NCI-H128 (cell line): ENCODE data around the gene MEF2C.
"Not testable (repeated sequence)": the region's sequence is repeated elsewhere in the genome, so short reads cannot be mapped to it uniquely, and the experiment has no call there.

Experiments used
- DNase-seq: peaks from one replicate; lab custom pipeline; 2025; ENCODE audit not compliant: unreplicated experiment; lab: John Stamatoyannopoulos, UW

Gene MEF2C

DNA sequence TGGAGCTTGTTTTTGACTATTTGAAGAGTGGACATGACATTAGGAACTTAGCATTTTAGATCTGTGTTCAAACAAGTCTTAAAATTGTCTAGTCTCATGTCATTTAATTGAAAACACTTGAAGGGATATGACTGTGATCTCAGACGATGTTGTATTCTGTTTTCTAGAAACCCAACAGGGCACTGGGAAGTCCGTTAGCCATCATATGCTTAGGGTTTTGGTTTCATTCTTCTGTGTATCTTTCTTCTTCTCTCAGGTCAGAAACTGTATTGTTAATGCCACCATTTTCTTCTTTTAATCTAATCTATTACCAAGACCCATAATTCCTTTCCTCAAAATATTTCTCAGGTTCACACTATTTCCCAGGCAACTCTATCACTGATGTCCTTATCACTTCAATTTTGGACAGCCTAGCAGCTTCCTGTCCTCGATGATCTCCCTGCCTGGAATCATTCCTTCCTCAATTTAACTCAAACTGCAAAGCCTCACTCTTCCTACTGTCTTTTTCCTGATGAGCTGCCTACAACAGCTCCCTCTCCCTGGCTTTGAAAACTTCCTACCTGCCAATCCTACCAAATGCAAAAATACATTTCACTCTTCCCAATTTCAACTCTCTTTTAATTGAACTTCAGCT, 77.7 kb downstream of the MEF2C start:
- DNase-seq, result no peak

DNA sequence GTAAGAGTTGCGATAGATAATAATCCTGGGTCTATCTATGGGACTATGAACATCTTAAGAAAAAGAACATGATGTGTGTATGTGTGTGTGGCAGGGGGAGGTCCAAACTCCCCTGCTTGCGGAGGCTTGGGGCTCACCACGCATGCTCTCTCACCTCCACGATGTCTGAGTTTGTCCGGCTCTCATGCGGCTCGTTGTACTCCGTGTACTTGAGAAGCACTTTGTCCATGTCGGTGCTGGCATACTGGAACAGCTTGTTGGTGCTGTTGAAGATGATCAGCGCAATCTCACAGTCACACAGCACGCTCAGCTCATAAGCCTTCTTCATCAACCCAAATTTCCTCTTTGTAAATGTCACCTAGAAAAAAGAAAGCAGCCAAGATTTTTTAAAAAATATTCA, 78.5 kb downstream of the MEF2C start:
- no peak for DNase-seq

DNA sequence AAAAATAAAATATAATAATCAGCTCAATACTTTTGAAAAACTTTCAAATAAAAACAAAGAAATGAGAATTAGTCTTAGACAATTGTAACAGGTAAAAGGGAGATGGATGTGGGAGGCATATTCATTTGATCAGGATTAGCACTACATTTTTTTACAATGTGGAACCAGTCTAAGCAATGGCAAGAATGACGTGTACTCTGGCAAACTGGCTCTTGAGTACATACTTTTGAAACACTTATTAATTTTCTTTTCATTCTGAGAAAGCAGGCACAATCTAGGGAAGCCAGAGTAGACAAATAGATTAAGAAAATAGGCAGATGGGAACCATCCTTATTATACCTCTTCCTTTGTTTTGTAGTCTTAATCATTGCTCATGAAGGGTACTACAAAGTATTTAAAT, 79.7 kb downstream of the MEF2C start:
- no peak for DNase-seq

DNA sequence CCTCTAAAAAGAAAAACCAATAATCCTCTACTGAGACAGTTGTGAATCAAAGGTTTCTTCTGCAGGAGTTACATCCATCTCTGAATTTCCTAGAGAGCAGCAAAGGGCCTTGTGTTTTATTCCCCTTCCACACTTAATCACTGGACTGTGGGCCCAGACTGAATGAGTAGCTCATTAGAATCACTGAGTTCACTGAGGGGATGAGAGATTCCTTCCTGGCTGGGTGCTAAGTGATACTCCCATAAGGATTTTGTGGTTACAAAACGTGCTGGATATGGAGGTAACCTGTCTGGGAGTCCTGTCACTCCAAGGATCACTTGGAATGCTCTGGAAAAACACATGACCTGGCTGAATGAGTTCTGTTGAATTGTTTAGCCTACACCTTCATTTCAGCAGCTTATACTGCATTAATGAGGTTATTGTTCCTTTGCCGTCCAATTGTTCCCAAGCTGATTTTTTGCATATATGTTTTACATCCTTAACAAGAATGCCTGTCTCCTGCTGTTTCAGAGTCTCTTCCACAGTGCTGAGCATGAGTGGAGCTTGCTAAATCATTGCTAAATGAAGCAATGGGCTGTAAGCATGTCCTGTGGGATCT, 82.9 kb downstream of the MEF2C start:
- DNase-seq, result no peak

DNA sequence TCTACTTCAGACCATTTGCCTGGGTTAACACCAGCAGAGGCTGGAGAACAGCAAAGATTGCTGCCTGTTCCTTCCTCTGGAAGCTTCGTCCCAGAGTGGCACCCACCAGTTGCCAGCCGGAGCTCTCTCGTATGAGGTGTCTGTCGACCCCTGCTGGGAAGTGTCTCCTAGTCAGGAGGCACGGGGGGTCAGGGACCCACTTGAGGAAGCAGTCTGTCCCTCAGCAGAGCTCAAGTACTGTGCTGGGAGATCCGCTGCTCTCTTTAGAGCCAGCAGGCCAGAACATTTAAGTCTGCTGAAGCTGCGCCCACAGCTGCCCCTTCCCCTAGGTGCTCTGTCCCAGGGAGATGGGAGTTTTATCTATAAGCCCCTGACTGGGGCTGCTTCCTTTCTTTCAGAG, 84.1 kb downstream of the MEF2C start:
- DNase-seq, result not testable (repeated sequence)

DNA sequence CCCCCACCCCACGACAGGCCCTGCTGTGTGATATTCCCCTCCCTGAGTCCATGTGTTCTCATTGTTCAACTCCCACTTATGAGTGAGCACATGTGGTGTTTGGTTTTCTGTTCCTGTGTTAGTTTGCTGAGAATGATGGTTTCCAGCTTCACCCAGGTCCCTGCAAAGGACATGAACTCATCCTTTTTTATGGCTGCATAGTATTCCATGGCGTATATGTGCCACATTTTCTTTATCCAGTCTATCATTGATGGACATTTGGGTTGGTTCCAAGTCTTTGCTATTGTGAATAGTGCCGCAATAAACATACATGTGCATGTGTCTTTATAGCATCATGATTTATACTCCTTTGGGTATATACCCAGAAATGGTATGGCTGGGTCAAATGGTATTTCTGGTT, 89.2 kb downstream of the MEF2C start:
- DNase-seq, result not testable (repeated sequence)

DNA sequence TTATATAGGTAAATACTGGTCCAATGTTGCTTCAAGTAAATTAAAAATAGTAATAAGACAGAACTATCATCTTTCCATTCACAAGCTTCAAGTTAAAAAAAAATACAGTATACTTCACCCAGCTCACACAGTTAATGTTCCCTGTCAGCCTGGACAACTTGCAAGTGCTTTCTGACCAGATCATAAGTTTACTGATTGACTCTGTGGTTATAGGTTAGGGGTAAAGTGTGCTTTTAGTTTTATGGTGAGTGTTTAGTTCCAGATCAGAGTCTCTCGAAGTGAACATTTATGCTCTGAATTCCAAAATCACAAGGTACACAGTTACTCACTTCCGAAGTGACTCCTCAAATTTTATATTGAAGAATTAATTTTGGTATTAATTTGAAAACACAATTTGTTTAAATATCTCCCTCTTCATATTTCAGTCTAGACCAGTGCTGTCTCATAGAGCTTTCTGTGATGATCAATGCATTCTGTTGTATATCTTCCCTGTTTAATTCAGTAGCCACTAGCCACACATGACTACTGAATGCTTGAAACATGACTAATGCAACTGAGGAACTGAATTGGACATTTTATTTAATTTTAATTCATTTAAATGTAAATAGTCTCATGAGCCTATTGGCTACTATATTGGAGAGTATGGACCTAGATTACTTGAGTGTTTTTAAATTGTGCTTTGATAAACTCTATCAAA, 90.7 kb downstream of the MEF2C start:
- no peak for DNase-seq

DNA sequence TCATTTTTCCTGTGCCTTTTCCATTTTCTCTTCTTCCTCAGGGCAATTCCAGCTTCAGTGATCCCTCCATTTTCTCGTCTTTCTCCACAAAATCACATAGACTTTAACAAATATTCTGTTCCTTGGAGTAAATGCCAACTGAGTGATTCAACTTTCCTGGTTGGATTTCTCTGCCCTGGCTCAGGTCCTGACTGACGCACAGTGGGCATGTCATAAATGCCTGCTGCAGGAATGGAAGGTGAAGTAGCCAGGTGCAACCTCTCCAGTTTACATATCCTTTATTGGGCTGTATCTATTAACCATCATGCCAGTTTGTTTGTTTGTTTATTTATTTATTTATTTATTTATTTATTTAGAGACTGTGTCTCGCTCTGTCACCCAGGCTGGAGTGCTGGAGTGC, 95.1 kb downstream of the MEF2C start:
- no peak for DNase-seq

DNA sequence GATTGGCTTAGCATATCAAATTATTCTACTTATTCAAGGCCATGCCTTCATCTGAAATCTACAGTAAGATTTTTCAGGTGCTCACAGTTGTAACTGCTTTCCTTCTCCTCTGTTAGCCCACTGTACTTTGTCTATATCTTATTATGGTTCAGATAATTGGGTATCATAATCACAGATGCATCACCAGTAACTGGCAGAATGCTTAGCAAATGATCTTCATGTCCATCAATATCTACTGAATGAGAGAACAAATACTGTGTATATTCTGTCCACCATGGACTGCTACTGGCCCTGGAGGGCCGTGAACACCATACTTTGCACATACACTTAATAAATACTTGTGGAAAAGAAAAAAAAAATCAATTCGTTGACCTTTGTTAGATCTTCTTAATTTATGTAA, 96.2 kb downstream of the MEF2C start:
- DNase-seq, result no peak

DNA sequence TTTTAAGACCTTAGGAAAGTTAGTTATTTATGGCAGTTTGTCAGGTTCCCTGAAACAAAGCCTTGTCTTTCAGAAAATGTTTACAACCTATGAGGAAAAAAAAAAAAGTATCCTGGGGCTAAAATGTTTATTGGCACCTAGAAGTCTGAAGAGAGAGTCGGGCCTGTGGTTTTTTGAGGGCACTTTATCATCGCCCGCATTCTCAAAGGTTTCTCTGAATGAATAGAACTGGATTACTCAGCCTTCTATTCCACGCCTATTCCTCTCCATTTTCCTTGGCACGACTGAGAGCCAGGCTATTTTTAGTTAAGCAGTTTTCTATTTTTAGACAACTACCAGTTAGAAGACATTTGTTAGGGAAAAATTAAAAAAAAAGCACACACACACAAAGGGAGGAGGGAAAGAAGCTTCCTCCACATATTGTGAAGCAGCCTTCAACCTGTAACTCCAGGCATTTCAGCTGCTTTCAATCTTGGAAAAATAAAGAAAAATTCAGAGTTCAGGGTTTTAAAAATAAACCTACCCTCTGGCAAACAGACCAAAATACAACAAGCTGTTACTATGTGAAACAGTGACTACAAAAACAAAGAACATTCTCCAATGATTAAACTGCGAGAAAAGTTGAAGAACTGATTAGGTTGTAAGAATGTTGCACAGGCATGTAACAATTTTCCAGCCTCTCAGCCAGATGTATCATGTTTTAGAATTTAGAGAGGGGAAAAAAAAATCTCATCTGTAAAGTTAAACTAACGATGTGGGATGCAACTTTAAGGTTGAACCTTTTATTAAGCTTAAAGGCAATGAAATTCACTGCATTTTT, 97.0 kb downstream of the MEF2C start:
- DNase-seq, result peak; percentile 50

DNA sequence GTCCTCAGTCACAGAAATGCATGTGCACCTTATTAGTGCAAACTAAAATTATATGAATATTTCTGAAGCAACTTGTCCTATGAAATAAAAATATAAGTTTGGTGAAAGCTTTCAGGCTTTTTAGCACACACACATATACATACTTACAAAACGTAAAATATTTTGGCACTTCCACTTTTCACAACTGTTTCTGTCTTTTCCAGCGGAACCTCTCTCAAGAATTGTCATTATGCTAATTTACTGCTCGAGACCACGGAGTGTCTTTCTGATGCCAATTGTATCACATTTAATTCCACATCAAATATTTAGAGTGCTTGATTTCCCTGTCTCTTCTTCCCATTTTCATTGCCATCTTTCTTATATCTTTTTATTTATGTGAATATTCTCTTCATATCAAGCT, 100.4 kb downstream of the MEF2C start:
- DNase-seq, result no peak

DNA sequence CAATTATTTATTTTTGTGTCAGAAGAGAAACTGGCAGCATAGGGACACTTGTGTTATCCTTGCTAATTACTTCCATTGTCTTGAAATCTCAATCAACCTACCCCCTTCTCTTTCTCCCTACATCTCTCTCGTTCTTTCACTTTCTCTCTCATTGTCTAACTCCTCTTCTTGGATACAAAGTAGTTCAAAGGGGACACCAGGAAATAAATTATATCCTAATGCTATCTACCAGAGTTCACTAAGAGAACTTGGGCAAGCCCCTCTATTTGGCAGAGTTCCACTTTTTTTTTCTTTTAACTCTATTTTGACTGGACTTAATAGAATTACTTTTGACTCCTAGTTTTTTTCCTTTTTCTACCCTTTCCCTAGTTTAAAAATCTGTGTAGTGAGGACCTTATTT, 102.2 kb downstream of the MEF2C start:
- no peak for DNase-seq

DNA sequence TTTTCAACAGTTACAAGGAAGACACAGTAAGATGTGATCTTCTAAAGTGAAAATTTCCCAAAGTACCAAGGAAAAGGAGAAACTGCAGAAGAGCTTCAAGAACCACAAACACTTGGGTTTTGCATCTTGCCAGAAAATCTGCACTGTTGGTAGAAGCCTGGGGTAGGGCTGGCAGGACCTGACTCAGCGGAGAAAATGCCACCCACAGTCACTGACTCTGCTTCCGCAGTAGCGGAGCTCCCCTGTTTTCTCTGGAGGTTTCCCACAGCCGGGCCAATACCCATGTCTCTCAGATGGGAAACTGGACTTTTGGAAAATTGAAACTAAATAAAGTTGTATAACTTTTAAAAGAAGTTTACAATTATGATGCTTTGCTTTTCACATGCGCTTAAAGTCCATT, 104.2 kb downstream of the MEF2C start:
- DNase-seq, result no peak

DNA sequence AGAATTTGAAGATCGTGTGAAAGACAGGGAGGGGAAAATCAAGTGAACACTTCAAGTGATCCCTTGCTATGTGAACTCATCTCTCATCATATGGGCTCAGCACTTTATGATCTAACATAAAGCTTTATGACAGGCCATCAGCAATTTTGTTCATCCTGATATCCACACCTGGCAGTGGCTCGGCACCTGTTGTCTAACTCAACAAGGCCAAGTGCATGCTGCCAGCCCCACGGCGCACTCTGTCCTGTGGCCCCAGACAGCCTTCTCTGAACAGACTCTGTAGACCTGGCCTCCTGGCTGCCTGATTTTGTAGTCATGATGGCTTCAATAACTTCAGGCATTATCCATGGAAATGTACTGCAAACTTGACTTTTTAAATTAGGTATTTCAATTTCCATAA, 106.3 kb downstream of the MEF2C start:
- no peak for DNase-seq

DNA sequence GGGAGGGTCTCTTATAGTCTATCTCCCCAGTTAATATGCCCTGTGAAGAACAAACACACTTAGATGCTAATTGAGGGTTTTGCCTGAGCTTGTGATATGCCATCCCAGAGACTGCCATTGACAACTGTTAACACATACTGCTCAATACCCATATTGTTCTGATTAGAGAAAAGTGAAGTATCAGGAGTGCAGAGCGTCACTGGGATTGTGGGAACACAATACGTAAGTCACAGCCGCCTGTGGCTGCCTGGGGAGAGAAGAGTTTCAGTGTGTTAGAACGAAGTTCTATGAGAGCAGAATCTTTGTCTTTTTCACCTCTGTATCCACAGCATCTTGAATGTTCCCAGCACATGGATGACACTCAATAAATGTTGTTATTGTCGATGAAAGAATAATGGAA, 110.2 kb downstream of the MEF2C start:
- DNase-seq, result no peak

DNA sequence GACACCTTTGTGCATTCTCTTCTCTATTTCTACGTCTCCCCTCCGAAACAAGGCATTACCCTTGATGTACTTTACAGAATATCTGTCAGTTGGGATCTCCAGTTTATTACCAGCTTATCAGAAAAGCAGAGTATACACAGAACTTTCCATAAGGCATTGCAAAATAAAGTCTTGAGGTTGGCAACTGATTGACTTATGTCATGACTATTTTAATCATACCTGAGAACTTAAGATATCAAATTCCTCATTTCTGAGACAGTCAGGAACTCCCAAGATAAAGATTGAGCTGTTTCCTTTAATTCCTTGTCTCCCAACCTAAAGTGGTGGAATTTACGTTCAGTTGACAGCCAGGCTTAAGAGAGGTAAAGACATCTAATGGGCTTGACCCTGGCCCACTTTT, 110.9 kb downstream of the MEF2C start:
- no peak for DNase-seq

DNA sequence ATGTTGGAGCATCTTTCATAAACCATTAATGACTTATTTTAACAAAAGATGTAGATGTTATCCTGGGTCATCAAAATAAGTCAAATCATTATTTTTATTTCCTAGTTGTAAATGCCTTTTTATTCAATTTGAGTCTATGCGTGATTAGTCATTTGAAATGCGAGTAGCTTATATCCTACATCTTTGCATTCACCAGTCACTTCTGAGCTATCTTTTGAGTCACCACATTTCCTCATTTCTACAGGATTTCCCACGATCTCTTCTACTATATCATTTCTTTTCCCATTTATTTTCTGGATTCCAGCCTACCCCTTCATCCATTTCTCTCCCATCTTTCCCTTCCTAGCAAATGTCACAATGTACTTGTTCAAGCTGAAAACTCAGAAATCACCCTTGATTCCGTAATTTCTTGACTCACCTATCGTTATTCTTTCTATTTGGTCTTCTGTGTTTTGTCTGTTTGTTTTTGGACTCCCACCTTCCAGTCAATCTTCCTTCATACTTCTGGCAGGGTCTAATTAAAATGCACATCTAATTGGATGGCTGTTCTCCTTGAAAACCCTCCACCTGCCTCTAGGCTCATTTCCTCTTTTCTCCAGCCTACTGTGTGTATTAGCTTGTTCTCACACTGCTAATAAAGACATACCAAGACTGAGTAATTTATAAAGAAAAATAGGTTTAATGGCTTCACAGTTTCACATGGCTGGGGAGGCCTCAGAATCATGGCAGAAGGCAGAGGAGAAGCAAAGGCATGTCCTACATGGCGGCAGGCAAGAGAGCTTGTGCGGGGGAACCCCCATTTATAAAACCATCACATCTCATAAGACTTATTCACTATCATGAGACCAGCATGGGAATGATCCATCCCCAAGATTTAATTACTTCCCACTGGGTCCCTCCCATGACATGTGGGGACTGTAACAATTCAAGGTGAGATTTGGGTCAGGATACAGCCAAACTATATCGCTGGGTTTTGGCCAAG, 112.4 kb downstream of the MEF2C start:
- DNase-seq, result no peak

DNA sequence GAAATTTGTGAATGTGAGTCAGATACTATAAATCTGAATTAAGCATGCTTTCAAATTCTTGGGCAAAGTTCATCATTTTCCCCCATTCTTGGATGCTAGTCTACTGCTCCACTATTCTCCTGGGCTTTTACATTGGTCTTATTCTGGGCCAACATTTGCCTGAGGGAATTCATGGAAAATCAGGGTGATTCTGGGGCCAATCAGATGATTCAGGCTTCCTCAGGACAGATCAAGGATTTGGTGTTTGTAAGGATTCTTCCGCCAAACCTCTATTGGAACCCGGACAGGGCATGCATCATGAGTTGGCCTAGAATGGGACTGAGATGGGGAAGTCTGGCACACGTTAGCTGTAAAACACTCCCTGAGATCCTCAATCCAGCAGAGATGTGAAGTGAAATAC, 113.8 kb downstream of the MEF2C start:
- no peak for DNase-seq

DNA sequence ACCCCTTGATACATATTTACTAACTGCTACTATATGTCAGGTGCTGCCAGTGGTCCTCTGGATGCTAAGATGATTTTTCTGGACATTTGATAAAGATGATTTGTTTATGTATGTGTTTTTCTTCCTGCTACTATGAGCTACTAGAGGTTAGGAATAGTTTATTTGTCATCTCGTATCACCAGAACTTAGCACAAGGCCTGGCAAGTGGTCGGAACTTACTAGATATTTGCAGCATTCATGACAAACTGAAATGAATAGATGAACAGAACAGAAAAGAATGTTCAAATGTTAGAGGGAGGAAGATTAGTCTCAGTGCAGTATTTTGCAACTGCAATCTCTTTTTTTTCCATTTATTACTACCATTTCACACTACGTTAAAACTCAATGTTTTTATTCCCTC, 114.6 kb downstream of the MEF2C start:
- no peak for DNase-seq

DNA sequence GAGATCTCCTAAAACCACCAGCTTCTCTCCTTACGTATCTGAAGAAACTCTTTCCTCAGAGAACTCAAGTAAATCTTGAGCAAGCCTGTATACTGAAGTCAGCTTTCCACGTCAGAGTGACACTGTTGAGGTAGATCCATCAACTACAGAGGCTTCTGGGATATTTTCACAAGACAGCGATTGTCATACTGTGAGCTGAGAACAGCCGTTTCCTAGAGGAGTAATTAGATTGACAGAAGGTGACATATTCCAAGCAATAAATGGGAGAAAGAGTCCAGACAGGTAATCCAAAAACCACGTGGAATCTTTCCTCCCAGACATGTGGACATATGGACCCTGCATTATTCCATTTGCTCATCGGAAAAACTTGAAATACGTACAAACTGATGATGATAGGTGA, 117.2 kb downstream of the MEF2C start:
- no peak for DNase-seq

DNA sequence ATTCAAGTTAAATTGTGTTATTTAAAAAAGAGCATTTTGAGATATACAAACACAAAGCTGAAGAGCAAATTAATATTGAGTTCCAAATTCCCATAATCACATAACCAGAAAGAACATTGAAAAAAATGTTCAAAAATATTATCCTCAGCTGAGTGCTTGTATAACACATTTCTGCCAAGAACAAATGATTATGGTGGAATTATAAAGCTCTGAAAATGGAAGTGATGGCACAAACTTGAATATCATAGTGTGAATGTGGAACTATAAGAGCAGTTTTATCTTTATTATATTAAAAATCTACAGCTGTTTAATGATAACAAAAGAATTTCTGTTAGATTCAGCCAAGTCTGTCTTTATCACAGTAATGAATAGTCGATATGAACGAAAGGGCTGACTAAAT, 117.8 kb downstream of the MEF2C start:
- DNase-seq, result no peak
